Tibial nerve (tissue), 4 donors: ENCODE results near the gene PRKCE. TPM values are rescaled to one million over a fixed set of nuclear protein-coding genes. Genes with fewer than 3 reads are reported as not detected.

Experiments used
- DNase-seq, 2 donors: peaks; one replicate each; pipeline ENCODE4 v3.0.0-alpha.2; 2019; ENCODE audit warnings: low spot score in 2 of 2
- H3K27ac ChIP-seq, 4 donors: fragments of 200-600 bp; sonication (generic) in 3 of 4; one replicate each; pipeline ENCODE4 v1.5.1; 2017 to 2019; ENCODE audit warnings: mild to moderate bottlenecking in 1 of 4
- H3K27me3 ChIP-seq, 2 donors: fragments of 200-600 bp; sonication (generic) in 1 of 2; one replicate each; pipeline versions ENCODE4 v1.5.1 to v1.6.0; 2017 to 2019
- H3K36me3 ChIP-seq, 3 donors: fragments of 200-600 bp; sonication (generic); one replicate each; pipeline ENCODE4 v1.5.1; 2018 to 2019
- H3K4me1 ChIP-seq, 4 donors: fragments of 200-600 bp; sonication (generic) in 3 of 4; one replicate each; pipeline ENCODE4 v1.5.1; 2017 to 2019
- H3K4me3 ChIP-seq, 4 donors: fragments of 200-600 bp; sonication (generic) in 3 of 4; one replicate each; pipeline ENCODE4 v1.5.1; 2017 to 2019; ENCODE audit warnings: mild to moderate bottlenecking in 1 of 4, moderate library complexity in 1 of 4
- H3K9me3 ChIP-seq, 4 donors: fragments of 200-600 bp; sonication (generic) in 3 of 4; one replicate each; pipeline ENCODE4 v1.5.1; 2017 to 2019
- EP300 ChIP-seq, 2 donors: sonication (generic); formaldehyde crosslinking; IDR thresholded peaks; one replicate each; pipeline ENCODE4 v1.6.1; 2017; ENCODE audit warnings: antibody characterized with exemption in 2 of 2, mild to moderate bottlenecking in 1 of 2
- POLR2A ChIP-seq, 2 donors: fragments of 450-650 bp; IDR thresholded peaks; one replicate each; pipeline ENCODE4 v1.6.1; 2017; ENCODE audit warnings: antibody characterized with exemption in 2 of 2, mild to moderate bottlenecking in 2 of 2, moderate library complexity in 2 of 2
- WGBS, 2 donors: methylation state at CpG; one replicate each; pipeline ENCODE4 v1.1.5; 2018; 5-methylcytosine and 5-hydroxymethylcytosine counted together
- total RNA-seq, 4 donors: library from RNA; depleted of rRNA; stranded (reverse); fragments of >200 nt; gene quantifications; one replicate each; pipeline ENCODE4 v1.1.0, GENCODE V29; 2016
- TF ChIP-seq, protein P1 (sequence below), 5 experiments: fragments of 200-600 bp in 3 of 5; fragments of 450-650 bp in 2 of 5; sonication (generic) in 3 of 5; IDR thresholded peaks; one replicate each; pipeline ENCODE4 v1.5.1; 2016 to 2019; ENCODE audit warnings: antibody characterized with exemption in 5 of 5, mild to moderate bottlenecking in 3 of 5, moderate library complexity in 2 of 5

PRKCE gene
- total RNA-seq, 4 donors from 2014 or later, result 14.4 to 22.4 (median 17.9) TPM

DNA sequence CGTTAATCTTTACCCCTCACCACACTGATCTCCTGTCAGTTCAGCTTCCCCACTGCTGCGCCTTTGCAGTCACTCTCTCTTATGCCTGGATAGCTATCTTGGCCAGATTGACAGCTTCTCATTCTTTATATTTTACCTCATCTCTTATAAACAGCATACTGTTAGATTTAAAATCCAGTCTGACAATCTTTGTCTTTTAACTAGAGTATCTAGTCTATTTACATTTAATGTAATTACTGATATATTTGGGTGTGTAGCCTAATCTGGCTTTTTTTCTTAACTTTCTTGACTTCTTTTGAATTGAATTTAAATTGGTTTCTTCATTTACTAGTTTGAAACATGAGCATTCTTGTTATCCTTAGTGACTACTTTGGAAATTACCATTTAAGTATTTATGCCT is 225.1 kb downstream of the PRKCE start:
- 95 to 96% methylated on average over 2 of the region's 2 CpGs for WGBS, 2 donors
- TF ChIP-seq, protein P1, sequence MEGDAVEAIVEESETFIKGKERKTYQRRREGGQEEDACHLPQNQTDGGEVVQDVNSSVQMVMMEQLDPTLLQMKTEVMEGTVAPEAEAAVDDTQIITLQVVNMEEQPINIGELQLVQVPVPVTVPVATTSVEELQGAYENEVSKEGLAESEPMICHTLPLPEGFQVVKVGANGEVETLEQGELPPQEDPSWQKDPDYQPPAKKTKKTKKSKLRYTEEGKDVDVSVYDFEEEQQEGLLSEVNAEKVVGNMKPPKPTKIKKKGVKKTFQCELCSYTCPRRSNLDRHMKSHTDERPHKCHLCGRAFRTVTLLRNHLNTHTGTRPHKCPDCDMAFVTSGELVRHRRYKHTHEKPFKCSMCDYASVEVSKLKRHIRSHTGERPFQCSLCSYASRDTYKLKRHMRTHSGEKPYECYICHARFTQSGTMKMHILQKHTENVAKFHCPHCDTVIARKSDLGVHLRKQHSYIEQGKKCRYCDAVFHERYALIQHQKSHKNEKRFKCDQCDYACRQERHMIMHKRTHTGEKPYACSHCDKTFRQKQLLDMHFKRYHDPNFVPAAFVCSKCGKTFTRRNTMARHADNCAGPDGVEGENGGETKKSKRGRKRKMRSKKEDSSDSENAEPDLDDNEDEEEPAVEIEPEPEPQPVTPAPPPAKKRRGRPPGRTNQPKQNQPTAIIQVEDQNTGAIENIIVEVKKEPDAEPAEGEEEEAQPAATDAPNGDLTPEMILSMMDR (IDR thresholded peaks at IDR 0.05), result no peak
- TF ChIP-seq POLR2A (IDR thresholded peaks at IDR 0.05) (no peak), EP300 (IDR thresholded peaks at IDR 0.05) (no peak)
- H3K9me3 ChIP-seq, result peaks cover 0 to 15% (median 4%) of the 10 kb centered on the region in 4 donors
- peaks cover 0 to 25% (median 0%) of the 10 kb centered on the region in 4 donors for H3K4me1 ChIP-seq
- H3K27ac ChIP-seq, result no peak overlapping the region
- no peaks in the 10 kb centered on the region for H3K27me3 ChIP-seq
- H3K4me3 ChIP-seq, result no peak overlapping the region
- H3K36me3 ChIP-seq, result peaks cover 0 to 26% (median 0%) of the 10 kb centered on the region in 3 donors
- DNase-seq, result no peak

DNA sequence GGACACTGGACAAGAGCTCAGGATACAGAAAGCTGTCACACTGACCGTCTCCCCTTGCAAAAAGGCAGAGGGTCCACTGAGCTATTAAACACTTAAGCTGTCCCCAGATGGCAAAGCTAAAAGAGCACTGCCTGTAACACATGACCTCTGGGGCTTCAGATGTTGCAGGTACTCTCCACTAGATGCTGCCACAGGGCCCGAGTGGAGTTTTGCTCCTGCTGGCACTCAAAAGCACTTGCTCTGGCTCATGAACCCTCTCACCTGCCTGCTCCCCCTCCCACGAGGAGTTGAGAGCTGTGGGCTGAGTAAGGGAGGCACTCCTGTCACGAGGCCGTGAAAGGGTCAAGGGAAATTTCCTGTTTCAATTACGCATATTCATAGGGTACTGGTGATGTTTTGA is 227.9 kb downstream of the PRKCE start:
- TF ChIP-seq EP300 (IDR thresholded peaks at IDR 0.05) (no peak), POLR2A (IDR thresholded peaks at IDR 0.05) (no peak)
- TF ChIP-seq, protein P1 (IDR thresholded peaks at IDR 0.05), result no peak
- 96 to 97% methylated on average over 6 of the region's 6 CpGs for WGBS, 2 donors

DNA sequence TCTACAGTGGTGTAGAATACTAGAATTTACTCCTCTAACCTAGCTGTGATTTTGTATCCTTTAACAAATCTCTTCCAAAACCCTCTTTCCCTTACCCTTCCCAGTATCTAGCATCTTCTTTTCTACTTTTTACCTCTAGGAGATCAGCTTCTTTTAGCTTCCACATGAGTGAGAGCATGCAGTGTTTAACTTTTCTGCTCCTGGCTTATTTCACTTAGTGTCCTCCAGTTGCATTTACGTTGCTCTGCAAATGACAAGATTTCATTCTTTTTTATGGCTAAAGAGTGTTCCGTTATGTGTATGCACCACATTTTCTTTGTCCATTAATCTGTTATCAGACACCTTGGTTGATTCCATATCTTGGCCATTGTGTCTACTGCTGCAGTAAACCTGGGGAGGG is 228.5 kb downstream of the PRKCE start:
- peaks cover 0 to 28% (median 24%) of the 10 kb centered on the region in 4 donors for H3K4me1 ChIP-seq
- no peak overlapping the region for H3K27ac ChIP-seq
- WGBS, 2 donors, result 97 to 100% methylated on average over 2 of the region's 2 CpGs
- no peaks in the 10 kb centered on the region for H3K27me3 ChIP-seq
- TF ChIP-seq, protein P1 (IDR thresholded peaks at IDR 0.05), result no peak
- no peak for TF ChIP-seq POLR2A (IDR thresholded peaks at IDR 0.05)
- TF ChIP-seq EP300 (IDR thresholded peaks at IDR 0.05), result no peak
- H3K9me3 ChIP-seq, result peaks cover 0 to 15% (median 4%) of the 10 kb centered on the region in 4 donors
- peaks cover 0 to 26% (median 0%) of the 10 kb centered on the region in 3 donors for H3K36me3 ChIP-seq
- no peak overlapping the region for H3K4me3 ChIP-seq
- DNase-seq, result no peak

More for the DNA sequence above, 227.9 kb downstream of the PRKCE start:
- H3K27me3 ChIP-seq, result no peaks in the 10 kb centered on the region
- DNase-seq, result no peak
- H3K36me3 ChIP-seq, result peaks cover 0 to 26% (median 0%) of the 10 kb centered on the region in 3 donors
- peaks cover 0 to 15% (median 4%) of the 10 kb centered on the region in 4 donors for H3K9me3 ChIP-seq
- no peak overlapping the region for H3K4me3 ChIP-seq
- H3K4me1 ChIP-seq, result peaks cover 0 to 26% (median 19%) of the 10 kb centered on the region in 4 donors
- no peak overlapping the region for H3K27ac ChIP-seq

DNA sequence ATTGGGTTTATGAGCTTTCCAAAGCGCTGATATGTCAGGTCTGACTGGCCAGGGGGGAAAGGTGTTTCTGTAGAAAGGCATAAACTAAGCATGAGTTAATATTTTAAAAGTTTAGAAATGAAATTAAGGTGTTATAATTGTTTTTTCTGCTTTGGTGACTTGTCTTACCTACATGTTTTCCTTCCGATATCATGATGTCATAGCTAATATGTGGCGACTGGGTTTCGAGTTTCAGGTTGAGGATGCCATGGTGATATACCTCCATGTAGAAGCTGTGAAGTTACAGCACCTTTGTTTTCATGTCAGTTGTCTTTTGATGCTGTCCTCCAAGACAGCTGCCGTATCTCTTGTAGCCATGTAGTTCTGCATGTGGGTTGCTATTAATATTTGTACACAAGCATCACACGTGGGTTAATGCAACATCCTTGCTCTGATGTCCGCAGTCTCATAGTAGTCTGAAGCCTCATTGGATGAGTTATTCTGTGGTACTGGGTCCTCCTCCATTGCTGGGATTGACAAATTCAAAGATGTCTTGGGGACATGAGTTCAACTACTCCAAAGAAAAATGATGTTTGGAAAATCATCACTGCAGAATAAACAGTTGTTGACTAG is 230.6 kb downstream of the PRKCE start:
- Histone ChIP-seq H3K4me1 (peaks cover 0 to 48% (median 42%) of the 10 kb centered on the region in 4 donors), H3K27ac (no peak overlapping the region), H3K9me3 (peaks cover 0 to 1% (median under 1%) of the 10 kb centered on the region in 4 donors), H3K27me3 (no peaks in the 10 kb centered on the region), H3K4me3 (no peak overlapping the region), H3K36me3 (peaks cover 0 to 18% (median 0%) of the 10 kb centered on the region in 3 donors)
- WGBS, 2 donors, result 92 to 94% methylated on average over 7 of the region's 7 CpGs
- DNase-seq, result no peak
- TF ChIP-seq, protein P1 (IDR thresholded peaks at IDR 0.05), result no peak
- TF ChIP-seq POLR2A (IDR thresholded peaks at IDR 0.05) (no peak), EP300 (IDR thresholded peaks at IDR 0.05) (no peak)
